Vagina (tissue), 2 donors: ENCODE data around the gene ADAMTS17.

Source experiments
- CTCF ChIP-seq, 3 experiments: fragments of 450-650 bp in 2 of 3; fragments of 200-600 bp in 1 of 3; sonication (generic) in 1 of 3; IDR thresholded peaks; one replicate each; pipeline ENCODE4 v1.5.1; 2017 to 2019; ENCODE audit warnings: antibody characterized with exemption in 3 of 3, mild to moderate bottlenecking in 2 of 3, moderate library complexity in 2 of 3
- POLR2A ChIP-seq, 2 donors: fragments of 450-650 bp; IDR thresholded peaks; one replicate each; pipeline ENCODE4 v1.6.1; 2017; ENCODE audit warnings: antibody characterized with exemption in 2 of 2, mild to moderate bottlenecking in 2 of 2, moderate library complexity in 2 of 2

- TF ChIP-seq CTCF (IDR thresholded peaks at IDR 0.05) = no peak
- TF ChIP-seq POLR2A (IDR thresholded peaks at IDR 0.05) = no peak
Measured at GRCh38 chr15:100124936-100125335, 216.8 kb downstream of the ADAMTS17 start.
